Measurements from ENCODE around the gene ZNF777. TPM values are rescaled to one million over a fixed set of nuclear protein-coding genes. Genes with fewer than 3 reads are reported as not detected.

ZNF777 gene
- total and polyA plus RNA-seq, 11 donors, result 6.5 to 10.7 (median 7.5) TPM

DNA sequence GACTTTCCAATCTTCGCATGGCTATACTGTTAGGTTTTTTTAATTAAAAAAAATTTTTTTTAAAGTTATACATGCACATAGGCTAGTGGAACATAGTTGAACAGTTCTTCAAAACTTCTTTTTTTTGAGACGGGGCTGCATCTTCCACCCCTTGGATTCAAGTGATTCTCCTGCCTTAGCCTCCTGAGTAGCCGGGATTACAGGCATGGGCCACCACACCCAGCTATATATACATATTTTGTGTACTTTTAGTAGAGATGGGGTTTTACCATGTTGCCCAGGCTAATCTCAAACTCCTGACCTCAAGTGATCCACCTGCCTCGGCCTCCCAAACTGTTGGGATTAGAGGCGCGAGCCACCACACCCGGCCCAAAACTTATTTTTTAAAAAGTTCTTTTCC lies 17.3 kb downstream of the ZNF777 start:
- no peaks in the 10 kb centered on the region for H3K9me3 ChIP-seq
- no peak for TF ChIP-seq POLR2A (IDR thresholded peaks at IDR 0.05)
- TF ChIP-seq, protein P1, sequence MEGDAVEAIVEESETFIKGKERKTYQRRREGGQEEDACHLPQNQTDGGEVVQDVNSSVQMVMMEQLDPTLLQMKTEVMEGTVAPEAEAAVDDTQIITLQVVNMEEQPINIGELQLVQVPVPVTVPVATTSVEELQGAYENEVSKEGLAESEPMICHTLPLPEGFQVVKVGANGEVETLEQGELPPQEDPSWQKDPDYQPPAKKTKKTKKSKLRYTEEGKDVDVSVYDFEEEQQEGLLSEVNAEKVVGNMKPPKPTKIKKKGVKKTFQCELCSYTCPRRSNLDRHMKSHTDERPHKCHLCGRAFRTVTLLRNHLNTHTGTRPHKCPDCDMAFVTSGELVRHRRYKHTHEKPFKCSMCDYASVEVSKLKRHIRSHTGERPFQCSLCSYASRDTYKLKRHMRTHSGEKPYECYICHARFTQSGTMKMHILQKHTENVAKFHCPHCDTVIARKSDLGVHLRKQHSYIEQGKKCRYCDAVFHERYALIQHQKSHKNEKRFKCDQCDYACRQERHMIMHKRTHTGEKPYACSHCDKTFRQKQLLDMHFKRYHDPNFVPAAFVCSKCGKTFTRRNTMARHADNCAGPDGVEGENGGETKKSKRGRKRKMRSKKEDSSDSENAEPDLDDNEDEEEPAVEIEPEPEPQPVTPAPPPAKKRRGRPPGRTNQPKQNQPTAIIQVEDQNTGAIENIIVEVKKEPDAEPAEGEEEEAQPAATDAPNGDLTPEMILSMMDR (IDR thresholded peaks at IDR 0.05), result no peak
- intact Hi-C loops (cut with DNase I), result no loop called here
- WGBS, 4 donors, result 93 to 98% (median 97%) methylated on average over 7 of the region's 7 CpGs
- DNase-seq (no peak), ATAC-seq (no peak)
- no peak overlapping the region for H3K4me3 ChIP-seq
- no peaks in the 10 kb centered on the region for H3K4me1 ChIP-seq
- H3K36me3 ChIP-seq, result peaks cover 0 to 73% (median 46%) of the 10 kb centered on the region in 9 donors
- H3K27ac ChIP-seq, result no peak overlapping the region
- H3K27me3 ChIP-seq, result no peaks in the 10 kb centered on the region

DNA sequence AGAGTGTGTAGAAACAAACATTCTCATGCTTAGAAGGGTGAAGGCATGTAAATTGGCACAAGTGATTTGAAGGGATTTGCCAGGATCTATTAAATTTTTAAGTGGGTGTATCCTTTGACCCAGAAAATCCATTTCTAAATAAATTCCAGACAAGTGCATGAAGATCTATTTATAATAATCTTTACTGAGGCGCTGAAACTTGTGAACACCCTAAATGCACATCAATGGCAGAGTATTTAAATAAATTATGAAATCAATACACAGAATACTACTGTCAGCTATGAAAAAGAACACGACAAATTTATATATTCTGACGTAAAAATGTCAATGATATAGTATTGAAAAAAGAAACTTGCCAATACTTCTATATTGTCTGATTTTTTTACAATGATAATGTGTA lies 17.9 kb downstream of the ZNF777 start:
- ATAC-seq (no peak), DNase-seq (no peak)
- Histone ChIP-seq H3K4me3 (no peak overlapping the region), H3K27ac (no peak overlapping the region), H3K9me3 (no peaks in the 10 kb centered on the region), H3K27me3 (no peaks in the 10 kb centered on the region), H3K36me3 (peaks cover 0 to 73% (median 45%) of the 10 kb centered on the region in 9 donors), H3K4me1 (no peaks in the 10 kb centered on the region)
- WGBS, 4 donors, result 78 to 83% (median 81%) methylated on average over 3 of the region's 3 CpGs
- intact Hi-C loops (cut with DNase I), result no loop called here
- TF ChIP-seq, protein P1 (IDR thresholded peaks at IDR 0.05), result no peak
- TF ChIP-seq POLR2A (IDR thresholded peaks at IDR 0.05), result no peak

DNA sequence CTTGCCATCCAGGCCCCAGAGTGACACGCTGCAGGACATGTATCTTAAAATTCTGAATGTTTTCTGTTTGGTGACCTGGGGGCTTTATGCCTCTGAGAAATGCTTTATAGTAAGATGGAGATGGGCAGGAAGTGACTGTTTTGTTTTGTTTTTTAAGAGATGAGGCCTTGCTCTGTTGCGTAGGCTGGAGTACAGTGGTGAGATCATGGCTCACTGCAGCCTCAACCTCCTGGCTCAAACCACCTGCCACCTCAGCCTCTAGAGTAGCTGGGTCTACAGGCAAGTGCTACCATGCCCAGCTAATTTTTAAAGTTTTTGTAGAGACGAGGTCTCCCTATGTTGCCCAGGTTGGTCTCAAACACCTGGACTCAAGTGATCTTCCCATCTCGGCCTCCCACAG lies 20.6 kb downstream of the ZNF777 start:
- Histone ChIP-seq H3K27ac (no peak overlapping the region), H3K4me3 (no peak overlapping the region), H3K27me3 (no peaks in the 10 kb centered on the region), H3K4me1 (no peaks in the 10 kb centered on the region), H3K36me3 (peaks cover 0 to 66% (median 35%) of the 10 kb centered on the region in 9 donors), H3K9me3 (no peaks in the 10 kb centered on the region)
- ATAC-seq, result no peak
- no peak for TF ChIP-seq POLR2A (IDR thresholded peaks at IDR 0.05)
- TF ChIP-seq, protein P1 (IDR thresholded peaks at IDR 0.05), result no peak
- 80 to 86% (median 84%) methylated on average over 4 of the region's 4 CpGs for WGBS, 4 donors
- DNase-seq, result no peak
- intact Hi-C loops (cut with DNase I), result no loop called here

DNA sequence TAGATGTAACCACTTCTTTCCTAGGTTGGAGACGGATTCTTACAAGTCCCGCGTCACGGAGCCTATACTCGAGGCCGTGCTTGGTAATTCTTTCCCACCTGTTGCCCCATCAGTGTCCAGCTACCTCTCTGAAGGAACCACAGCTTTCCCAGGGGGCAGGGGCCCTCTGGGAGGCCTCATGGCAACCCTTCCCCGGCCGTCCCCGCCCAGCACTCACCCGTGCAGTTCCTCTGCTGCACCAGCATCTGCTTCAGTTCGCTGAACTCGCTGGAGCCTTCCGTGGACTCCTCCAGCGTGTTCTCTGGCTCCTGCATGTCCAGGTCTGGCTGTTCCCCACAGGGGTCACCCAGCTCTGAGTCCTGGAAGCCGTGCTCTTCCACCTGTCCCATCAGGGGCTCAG lies 24.5 kb downstream of the ZNF777 start:
- DNase-seq (no peak), ATAC-seq (no peak)
- 93 to 96% (median 95%) methylated on average over 15 of the region's 15 CpGs for WGBS, 4 donors

More for the DNA sequence above, 24.5 kb downstream of the ZNF777 start:
- Histone ChIP-seq H3K36me3 (peaks cover 0 to 71% (median 56%) of the 10 kb centered on the region in 9 donors), H3K27ac (no peak overlapping the region), H3K27me3 (no peaks in the 10 kb centered on the region), H3K4me3 (no peak overlapping the region), H3K4me1 (no peaks in the 10 kb centered on the region), H3K9me3 (no peaks in the 10 kb centered on the region)
- intact Hi-C loops (cut with DNase I), result no loop called here
- TF ChIP-seq POLR2A (IDR thresholded peaks at IDR 0.05), result no peak
- TF ChIP-seq, protein P1 (IDR thresholded peaks at IDR 0.05), result no peak

All from heart left ventricle (tissue), 16 donors.